HepG2 (cell line): Measurements from ENCODE around the gene TBC1D5. TPM values are rescaled to one million over a fixed set of nuclear protein-coding genes. Genes with fewer than 3 reads are reported as not detected.

Experiments
- ATAC-seq: fragments of 200-7000 bp; cut with Tn5 transposase; 3 replicates; pipeline ENCODE4 v1.9.1; 2020; ENCODE audit warnings: mild to moderate bottlenecking, moderate library complexity
- BruUV-seq: library from RNA; stranded (reverse); fragments of 400-500 nt; replicated peaks from 2 replicates; lab custom pipeline; 2021; lab: Mats Ljungman, UMichigan
- CTCF ChIA-PET: fragments of 300-600 bp; formaldehyde crosslinking; extraction: SDS; loops from one replicate; lab custom pipeline; 2021; ENCODE audit warnings: low total read pairs, inconsistent platforms, low intra/inter-chr PET ratio; lab: Yijun Ruan, JAX
- POLR2A ChIA-PET: fragments of 350-600 bp; sonication (Branson Sonifier 250); formaldehyde crosslinking; loops from one replicate; lab custom pipeline; 2020; ENCODE audit warnings: antibody characterized with exemption, inconsistent platforms; lab: Yijun Ruan, JAX
- DNase-seq: peaks from one replicate; pipeline ENCODE4 v3.0.0-alpha.2; 2015; ENCODE audit warnings: low spot score
- FAIRE-seq: peaks from 3 replicates; lab custom pipeline; 2011; peaks lifted over from hg19 to GRCh38; lab: Jason Lieb, UNC
- H2AFZ ChIP-seq: one replicate; pipeline ENCODE4 v1.6.1; 2011; ENCODE audit warnings: low read length, inconsistent platforms
- H3K27ac ChIP-seq: fragments of 300-600 bp; 3 replicates; pipeline ENCODE4 v1.8.0; 2011; ENCODE audit warnings: mixed run types, mild to moderate bottlenecking, mixed read lengths, low read length, inconsistent platforms; ENCODE audit not compliant: insufficient read depth; ENCODE audit errors: extremely low read length
- H3K27me3 ChIP-seq, 2 experiments: fragments of 200-600 bp in 1 of 2; 2 replicates in 1 of 2; 3 replicates in 1 of 2; pipeline versions ENCODE4 v1.6.0 to v1.8.0; 2011; ENCODE audit warnings: low read length in 2 of 2, mild to moderate bottlenecking in 2 of 2, moderate library complexity in 2 of 2, inconsistent platforms in 1 of 2; ENCODE audit not compliant: insufficient read depth in 2 of 2, control insufficient read depth in 1 of 2
- H3K36me3 ChIP-seq, 2 experiments: fragments of 200-600 bp in 1 of 2; replicated peaks in 1 of 2; 2 replicates in 1 of 2; 3 replicates in 1 of 2; pipeline versions ENCODE4 v1.5.1 to v1.8.0; 2011; ENCODE audit warnings: low read length in 2 of 2, inconsistent platforms in 1 of 2; ENCODE audit not compliant: insufficient read depth in 2 of 2, control insufficient read depth in 1 of 2
- H3K4me1 ChIP-seq: 2 replicates; pipeline ENCODE4 v1.5.1; 2012; ENCODE audit warnings: low read length, inconsistent platforms; ENCODE audit not compliant: insufficient read depth
- H3K4me2 ChIP-seq: 2 replicates; pipeline ENCODE4 v1.6.0; 2011; ENCODE audit warnings: low read depth, low read length, inconsistent platforms
- H3K4me3 ChIP-seq, 3 experiments: fragments of 200-600 bp in 1 of 3; sonication (generic), shearing (Covaris generic) in 1 of 3; replicated peaks in 1 of 3; 2 replicates each; pipeline ENCODE4 v1.5.1; 2011 to 2016; ENCODE audit warnings: low read length in 3 of 3, inconsistent platforms in 2 of 3, low read depth in 2 of 3, mild to moderate bottlenecking in 2 of 3, control low read depth in 1 of 3, mixed read lengths in 1 of 3; ENCODE audit not compliant: insufficient read depth in 1 of 3
- H3K79me2 ChIP-seq: one replicate; pipeline ENCODE4 v1.6.1; 2011; ENCODE audit warnings: low read length, inconsistent platforms; ENCODE audit not compliant: insufficient read depth
- H3K9ac ChIP-seq: 2 replicates; pipeline ENCODE4 v1.6.0; 2011; ENCODE audit warnings: mild to moderate bottlenecking, low read depth, low read length, inconsistent platforms; ENCODE audit not compliant: insufficient read depth
- H3K9me3 ChIP-seq: 2 replicates; pipeline ENCODE4 v1.5.1; 2012; ENCODE audit warnings: mild to moderate bottlenecking, low read length
- H4K20me1 ChIP-seq: 2 replicates; pipeline ENCODE4 v1.6.0; 2011; ENCODE audit warnings: inconsistent platforms, mild to moderate bottlenecking, low read length, moderate library complexity; ENCODE audit not compliant: insufficient read depth
- ADNP ChIP-seq: sonication (generic); formaldehyde crosslinking; IDR thresholded peaks from 2 replicates; pipeline ENCODE4 v1.4.0; 2020; ENCODE audit warnings: missing genetic modification reagents
- BRCA1 ChIP-seq: sonication (generic); formaldehyde crosslinking; IDR thresholded peaks from 2 replicates; pipeline ENCODE4 v1.4.0; 2020; ENCODE audit warnings: missing genetic modification reagents
- HNRNPH1 ChIP-seq: fragments of 200-400 bp; formaldehyde crosslinking; optimal IDR thresholded peaks from 2 replicates; pipeline ENCODE3; 2017; ENCODE audit warnings: mild to moderate bottlenecking, low read depth, low read length
- NKX3-1 ChIP-seq: sonication (generic); formaldehyde crosslinking; IDR thresholded peaks from 2 replicates; pipeline ENCODE4 v1.5.0; 2020; ENCODE audit warnings: missing genetic modification reagents
- TFE3 ChIP-seq: IDR thresholded peaks from 2 replicates; pipeline ENCODE4 v1.6.1; 2016
- ZBED4 ChIP-seq: sonication (generic); formaldehyde crosslinking; IDR thresholded peaks from 2 replicates; pipeline ENCODE4 v1.4.0; 2020; ENCODE audit warnings: missing genetic modification reagents, borderline replicate concordance
- ZNF17 ChIP-seq: sonication (generic); formaldehyde crosslinking; IDR thresholded peaks from 2 replicates; pipeline ENCODE4 v1.5.0; 2020; ENCODE audit warnings: mild to moderate bottlenecking, missing genetic modification reagents
- ZNF530 ChIP-seq: sonication (generic); formaldehyde crosslinking; IDR thresholded peaks from 2 replicates; pipeline ENCODE4 v1.5.0; 2020; ENCODE audit warnings: low read depth, mild to moderate bottlenecking, missing genetic modification reagents
- ZNF570 ChIP-seq: sonication (generic); formaldehyde crosslinking; IDR thresholded peaks from 2 replicates; pipeline ENCODE4 v1.4.0; 2020; ENCODE audit warnings: mild to moderate bottlenecking, missing genetic modification reagents, borderline replicate concordance
- WGBS: methylation state at CpG from one replicate; pipeline ENCODE4 v1.1.6; 2017; ENCODE audit warnings: low lambda C conversion rate; 5-methylcytosine and 5-hydroxymethylcytosine counted together
- in situ Hi-C: cut with HindIII; loops from 2 replicates; pipeline ENCODE4 v1.10.0; 2017; ENCODE audit warnings: low pct_unique_long_range_greater_than_20kb; ENCODE audit not compliant: extremely low pct_ligation_motif_present
- intact Hi-C: fragments of 100-400 bp; cut with micrococcal nuclease; formaldehyde crosslinking; loops from one replicate; pipeline ENCODE4 v1.10.0; 2022; ENCODE audit not compliant: unreplicated experiment
- polyA plus RNA-seq, 8 experiments: library from polyadenylated mRNA; depleted of rRNA in 3 of 8; stranded (reverse) in 7 of 8; unstranded in 1 of 8; fragments of >200 nt; fragmentation: Illumina TruSeq in 4 of 8; extraction: Trizol in 4 of 8; gene quantifications; 2 replicates each; pipeline versions ENCODE4 v1.2.1 to v1.2.3, GENCODE V29; 2011 to 2016; ENCODE audit warnings: low read depth in 4 of 8, missing spikeins in 1 of 8, mixed read lengths in 1 of 8; ENCODE audit not compliant: insufficient read depth in 1 of 8
- total RNA-seq, 5 experiments: library from RNA; depleted of rRNA; stranded (reverse); fragments of >200 nt; fragmentation: Illumina TruSeq; extraction: Trizol; gene quantifications; 2 replicates each; pipeline ENCODE4 v1.2.3, GENCODE V29; 2016; ENCODE audit warnings: low read depth in 1 of 5
- TF ChIP-seq, protein P1 (sequence below), 2 experiments: sonication (generic) in 1 of 2; formaldehyde crosslinking in 1 of 2; IDR thresholded peaks; 2 replicates each; pipeline versions ENCODE4 v1.5.1 to v1.6.1; 2011 to 2020; ENCODE audit warnings: borderline replicate concordance in 1 of 2, low read depth in 1 of 2, low read length in 1 of 2, mild to moderate bottlenecking in 1 of 2, missing genetic modification reagents in 1 of 2, moderate library complexity in 1 of 2

TBC1D5 gene
- total and polyA plus RNA-seq, 2 of the 13 experiments (the other 11 are each of a cell fraction or from before 2014, with no cell fraction given) = 19.2 to 33.3 TPM

DNA sequence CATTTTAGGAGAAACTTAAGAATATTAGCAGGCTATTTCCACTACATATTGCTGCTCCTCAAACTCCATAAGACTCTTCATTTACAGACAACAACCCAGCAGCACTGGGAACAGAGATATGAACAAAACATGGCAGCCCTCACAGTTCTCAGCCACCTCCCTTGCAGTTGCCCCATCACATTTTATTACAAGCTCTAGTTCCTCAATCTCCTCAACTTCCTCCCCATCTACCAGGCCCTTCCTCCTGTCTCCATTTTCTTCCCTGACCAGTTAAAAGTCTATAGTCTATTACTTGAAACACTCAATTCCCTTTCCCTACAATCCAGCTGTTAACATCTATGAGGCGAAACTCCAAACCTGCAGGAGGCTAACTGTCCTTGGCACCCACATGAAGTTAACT is 412.5 kb downstream of the TBC1D5 start:
- 100% methylated on average over 1 of the region's 1 CpG for WGBS
- H3K9me3 ChIP-seq = no peaks in the 10 kb centered on the region
- no peak for ATAC-seq
- no peaks in the 10 kb centered on the region for H3K79me2 ChIP-seq
- DNase-seq = no peak
- ChIA-PET POLR2A (no interaction called here), CTCF (no interaction called here)
- no peak overlapping the region for H3K4me2 ChIP-seq
- H4K20me1 ChIP-seq = no peaks in the 10 kb centered on the region
- H3K9ac ChIP-seq = no peak overlapping the region
- FAIRE-seq = no peak
- no peaks in the 10 kb centered on the region for H3K27me3 ChIP-seq
- no peak overlapping the region for H3K4me3 ChIP-seq
- no TSS peak for BruUV-seq
- H3K36me3 ChIP-seq = no peaks in the 10 kb centered on the region
- H3K4me1 ChIP-seq = no peaks in the 10 kb centered on the region
- no peak overlapping the region for H3K27ac ChIP-seq
- TF ChIP-seq BRCA1 = no peak
- H2AFZ ChIP-seq = no peak overlapping the region
- in situ Hi-C loops = no loop called here
- intact Hi-C loops = no loop called here

- H3K27ac ChIP-seq = no peak overlapping the region
- in situ Hi-C loops (no loop called here), intact Hi-C loops (no loop called here)
- BruUV-seq = no TSS peak
- POLR2A ChIA-PET = no interaction called here
- DNase-seq (no peak), FAIRE-seq (no peak), ATAC-seq (no peak)
- CTCF ChIA-PET = no interaction called here
- no peaks in the 10 kb centered on the region for H3K9me3 ChIP-seq
- WGBS = 98% methylated on average over 5 of the region's 5 CpGs
- no peak overlapping the region for H2AFZ ChIP-seq
- no peak overlapping the region for H3K4me2 ChIP-seq
- H3K79me2 ChIP-seq = no peaks in the 10 kb centered on the region
- H3K4me3 ChIP-seq = no peak overlapping the region
- no peaks in the 10 kb centered on the region for H3K27me3 ChIP-seq
- no peak overlapping the region for H3K9ac ChIP-seq
- no peaks in the 10 kb centered on the region for H3K4me1 ChIP-seq
- no peaks in the 10 kb centered on the region for H3K36me3 ChIP-seq
- no peaks in the 10 kb centered on the region for H4K20me1 ChIP-seq
- TF ChIP-seq ZNF570 (CRISPR knock-in tag) (no peak), ZNF530 (CRISPR knock-in tag) (no peak), NKX3-1 (no peak), ZNF17 (CRISPR knock-in tag) (no peak), ADNP (CRISPR knock-in tag) (no peak), TFE3 (CRISPR knock-in tag) (no peak), HNRNPH1 (no peak), ZBED4 (CRISPR knock-in tag) (no peak)
- TF ChIP-seq, protein P1, sequence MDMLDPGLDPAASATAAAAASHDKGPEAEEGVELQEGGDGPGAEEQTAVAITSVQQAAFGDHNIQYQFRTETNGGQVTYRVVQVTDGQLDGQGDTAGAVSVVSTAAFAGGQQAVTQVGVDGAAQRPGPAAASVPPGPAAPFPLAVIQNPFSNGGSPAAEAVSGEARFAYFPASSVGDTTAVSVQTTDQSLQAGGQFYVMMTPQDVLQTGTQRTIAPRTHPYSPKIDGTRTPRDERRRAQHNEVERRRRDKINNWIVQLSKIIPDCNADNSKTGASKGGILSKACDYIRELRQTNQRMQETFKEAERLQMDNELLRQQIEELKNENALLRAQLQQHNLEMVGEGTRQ (IDR thresholded peaks at IDR 0.05; ENCODE audit: low read depth, low read length) = no peak
- TF ChIP-seq, protein P1 (CRISPR knock-in tag; IDR thresholded peaks at IDR 0.05; ENCODE audit: borderline replicate concordance) = no peak
Observed at GRCh38 chr3:17322106-17322793, 420.2 kb downstream of the TBC1D5 start.
